T-cell (primary cell): ENCODE results near the gene NEK9. TPM values are rescaled to one million over a fixed set of nuclear protein-coding genes. Genes with fewer than 3 reads are reported as not detected.

Experiments used
- ATAC-seq, 4 experiments: fragments of 200-7000 bp in 3 of 4; fragments of 150-1000 bp in 1 of 4; cut with Tn5 transposase; replicated peaks in 1 of 4; 1 replicate in 3 of 4; 2 replicates in 1 of 4; pipeline ENCODE4 v1.10.0; 2021; ENCODE audit warnings: moderate library complexity in 3 of 4, mild to moderate bottlenecking in 2 of 4, moderate number of reproducible peaks in 1 of 4
- CTCF ChIA-PET, 2 donors: fragments of 300-600 bp; sonication (Branson Sonifier 250); formaldehyde crosslinking; loops; one replicate each; lab custom pipeline; 2022; ENCODE audit warnings: antibody characterized with exemption in 2 of 2; lab: Charles Lee
- POLR2A ChIA-PET, 2 donors: fragments of 300-600 bp; sonication (Branson Sonifier 250); formaldehyde crosslinking; loops; one replicate each; lab custom pipeline; 2022; ENCODE audit warnings: antibody characterized with exemption in 2 of 2; lab: Charles Lee
- DNase-seq, 35 experiments: peaks; one replicate each; pipeline versions ENCODE4 v3.0.0 to v3.0.0-alpha.2; 2013 to 2023
- H3K27ac ChIP-seq: one replicate; pipeline ENCODE4 v1.5.1; 2013; ENCODE audit warnings: low read length
- H3K27me3 ChIP-seq, 2 experiments: replicated peaks in 1 of 2; 1 replicate in 1 of 2; 2 replicates in 1 of 2; pipeline versions ENCODE4 v1.6.1 to v1.7.0; 2013; ENCODE audit warnings: low read length in 1 of 2, mixed read lengths in 1 of 2; ENCODE audit not compliant: control insufficient read depth in 2 of 2, insufficient read depth in 2 of 2; ENCODE audit errors: extremely low read depth in 1 of 2
- H3K36me3 ChIP-seq, 2 donors: 1 replicate in 1 of 2; 2 replicates in 1 of 2; pipeline versions ENCODE4 v1.6.1 to v1.7.0; 2013; ENCODE audit warnings: low read length in 1 of 2; ENCODE audit not compliant: control insufficient read depth in 2 of 2, insufficient read depth in 1 of 2; ENCODE audit errors: extremely low read depth in 1 of 2
- H3K4me1 ChIP-seq, 2 experiments: 1 replicate in 1 of 2; 2 replicates in 1 of 2; pipeline versions ENCODE4 v1.6.1 to v1.7.0; 2013; ENCODE audit warnings: low read length in 2 of 2, mixed read lengths in 1 of 2; ENCODE audit not compliant: insufficient read depth in 2 of 2, control insufficient read depth in 1 of 2; ENCODE audit errors: extremely low read depth in 1 of 2
- H3K4me3 ChIP-seq, 2 donors: 1 replicate in 1 of 2; 2 replicates in 1 of 2; pipeline versions ENCODE4 v1.5.1 to v1.7.0; 2013; ENCODE audit warnings: mild to moderate bottlenecking in 2 of 2, low read length in 1 of 2, moderate library complexity in 1 of 2; ENCODE audit not compliant: control insufficient read depth in 1 of 2; ENCODE audit errors: extremely low read depth in 1 of 2
- H3K9me3 ChIP-seq: 2 replicates; pipeline ENCODE4 v1.7.0; 2013
- H3K27ac Mint-ChIP-seq, 2 donors: one replicate each; pipeline ENCODE4 v1.8.0; 2020 to 2021; ENCODE audit warnings: mild to moderate bottlenecking in 2 of 2, mixed read lengths in 2 of 2
- H3K27me3 Mint-ChIP-seq, 2 donors: one replicate each; pipeline ENCODE4 v1.8.0; 2021 to 2022; ENCODE audit warnings: mixed read lengths in 2 of 2
- H3K36me3 Mint-ChIP-seq: one replicate; pipeline ENCODE4 v1.8.0; 2021; ENCODE audit warnings: mixed read lengths
- H3K4me1 Mint-ChIP-seq, 3 donors: one replicate each; pipeline ENCODE4 v1.8.0; 2020 to 2022; ENCODE audit warnings: mixed read lengths in 3 of 3, mild to moderate bottlenecking in 1 of 3
- H3K4me3 Mint-ChIP-seq, 3 donors: one replicate each; pipeline ENCODE4 v1.8.0; 2020 to 2022; ENCODE audit warnings: mild to moderate bottlenecking in 3 of 3, mixed read lengths in 3 of 3, moderate library complexity in 3 of 3
- H3K9me3 Mint-ChIP-seq, 3 donors: one replicate each; pipeline ENCODE4 v1.8.0; 2020 to 2022; ENCODE audit warnings: mixed read lengths in 3 of 3
- WGBS: methylation state at CpG from one replicate; pipeline ENCODE4 v1.1.5; 2013; ENCODE audit warnings: missing lambda C conversion rate; ENCODE audit not compliant: insufficient coverage; 5-methylcytosine and 5-hydroxymethylcytosine counted together
- total RNA-seq, 35 experiments: library from RNA in 6 of 35; stranded (reverse) in 6 of 35; fragments of 120-200 nt in 1 of 35; gene quantifications; one replicate each; pipeline versions ENCODE4 v1.2.1 to v1.2.4 and lab custom pipeline; 2013 to 2026

NEK9 gene
- total RNA-seq, 5 donors from 2014 or later (not counting 1 experiment from before 2014, with no cell fraction given): 78.9 to 121 (median 117) TPM

GRCh38 chr14:75126121-75126544 lies 715 bp downstream of the NEK9 start:
- Mint-ChIP-seq H3K4me1 (peaks cover 44 to 52% (median 45%) of the 10 kb centered on the region in 3 donors), H3K4me3 (peak overlapping the region; percentile 95 to 97 (median 96)), H3K27ac (peak overlapping the region; percentile 96), H3K9me3 (no peaks in the 10 kb centered on the region), H3K27me3 (no peaks in the 10 kb centered on the region), H3K36me3 (peaks cover 7% of the 10 kb centered on the region)
- H3K27me3 ChIP-seq: no peaks in the 10 kb centered on the region
- ChIA-PET CTCF (interaction anchor here in 1 of 2 donors (0.5 to 1.6 kb wide), 8 partner anchors 8 to 265 kb away, joined by 3 to 14 read pairs (median 3); no protein-coding TSS in a partner anchor), POLR2A (interaction anchor here (0.5 to 1.5 kb wide), 6 partner anchors 51 to 474 kb away, joined by 3 to 11 read pairs (median 6); no protein-coding TSS in a partner anchor)
- H3K27ac ChIP-seq: peak overlapping the region; percentile 92
- peaks cover 14 to 34% of the 10 kb centered on the region in 2 experiments for H3K4me1 ChIP-seq
- DNase-seq: peak in 12 of 35 experiments; percentile 6 to 68 (median 11)
- H3K9me3 ChIP-seq: no peaks in the 10 kb centered on the region
- peak in 1 of 4 experiments; percentile 34 for ATAC-seq
- no CpG with 5 or more reads among the region's 6 CpGs for WGBS
- H3K36me3 ChIP-seq: peaks cover 0 to 5% of the 10 kb centered on the region in 2 donors
- H3K4me3 ChIP-seq: peak overlapping the region; percentile 36 to 87

- peaks cover 44 to 52% (median 45%) of the 10 kb centered on the region in 3 donors for H3K4me1 Mint-ChIP-seq
Measured at GRCh38 chr14:75125617-75126016, 1.2 kb downstream of the NEK9 start.

GRCh38 chr14:75123991-75124390 lies 2.9 kb downstream of the NEK9 start:
- ATAC-seq: no peak
- no peaks in the 10 kb centered on the region for H3K9me3 ChIP-seq
- peaks cover 1 to 21% of the 10 kb centered on the region in 2 donors for H3K36me3 ChIP-seq
- WGBS: 18% methylated on average over 4 of the region's 7 CpGs
- POLR2A ChIA-PET: interaction anchor here (0.6 to 0.7 kb wide), 3 partner anchors 14 to 662 kb away, joined by 4 to 12 read pairs (median 7); no protein-coding TSS in a partner anchor
- Mint-ChIP-seq H3K27ac (peak overlapping the region; percentile 59 to 91), H3K9me3 (no peaks in the 10 kb centered on the region), H3K4me1 (peaks cover 43 to 53% (median 44%) of the 10 kb centered on the region in 3 donors), H3K27me3 (no peaks in the 10 kb centered on the region), H3K4me3 (peak overlapping the region in 1 of 3 donors; percentile 2), H3K36me3 (peaks cover 10% of the 10 kb centered on the region)
- H3K4me1 ChIP-seq: peaks cover 14 to 34% of the 10 kb centered on the region in 2 experiments
- H3K27ac ChIP-seq: peak overlapping the region; percentile 15
- DNase-seq: peak in 4 of 35 experiments; percentile 14 to 40 (median 20)
- no peaks in the 10 kb centered on the region for H3K27me3 ChIP-seq
- H3K4me3 ChIP-seq: no peak overlapping the region
- CTCF ChIA-PET: interaction anchor here (0.6 to 1.0 kb wide), 4 partner anchors 15 to 179 kb away, joined by 3 to 5 read pairs (median 4); no protein-coding TSS in a partner anchor

More at GRCh38 chr14:75125617-75126016, 1.2 kb downstream of the NEK9 start:
- no peak overlapping the region for H3K4me3 ChIP-seq
- H3K9me3 Mint-ChIP-seq: no peaks in the 10 kb centered on the region
- WGBS: 50% methylated on average over 1 of the region's 5 CpGs
- peak overlapping the region; percentile 64 to 96 for H3K27ac Mint-ChIP-seq
- no peaks in the 10 kb centered on the region for H3K27me3 Mint-ChIP-seq
- peak overlapping the region; percentile 92 for H3K27ac ChIP-seq
- H3K27me3 ChIP-seq: no peaks in the 10 kb centered on the region
- ChIA-PET POLR2A (interaction anchor here in 1 of 2 donors (0.6 to 1.5 kb wide), 3 partner anchors 133 to 173 kb away, joined by 7 to 11 read pairs (median 7); no protein-coding TSS in a partner anchor), CTCF (interaction anchor here in 1 of 2 donors (1.4 to 1.6 kb wide), 2 partner anchors 170 to 178 kb away, joined by 5 to 14 read pairs; no protein-coding TSS in a partner anchor)
- peaks cover 0 to 6% of the 10 kb centered on the region in 2 donors for H3K36me3 ChIP-seq
- H3K36me3 Mint-ChIP-seq: peaks cover 8% of the 10 kb centered on the region
- H3K9me3 ChIP-seq: no peaks in the 10 kb centered on the region
- peaks cover 14 to 34% of the 10 kb centered on the region in 2 experiments for H3K4me1 ChIP-seq
- no peak for DNase-seq
- ATAC-seq: no peak
- H3K4me3 Mint-ChIP-seq: peak overlapping the region; percentile 95 to 97 (median 96)

- no peak overlapping the region for H3K4me3 Mint-ChIP-seq
- Histone ChIP-seq H3K36me3 (peaks cover 5 to 46% of the 10 kb centered on the region in 2 donors), H3K27me3 (no peaks in the 10 kb centered on the region), H3K4me3 (no peak overlapping the region), H3K27ac (no peak overlapping the region), H3K9me3 (no peaks in the 10 kb centered on the region), H3K4me1 (peaks cover 8 to 17% of the 10 kb centered on the region in 2 experiments)
- ChIA-PET POLR2A (interaction anchor here in 1 of 2 donors (0.5 kb wide), 1 partner anchor 18 kb away, joined by 3 read pairs; no protein-coding TSS in a partner anchor), CTCF (no interaction called here)
- ATAC-seq (no peak), DNase-seq (no peak)
- 100% methylated on average over 1 of the region's 7 CpGs for WGBS
- no peaks in the 10 kb centered on the region for H3K27me3 Mint-ChIP-seq
- peaks cover 30% of the 10 kb centered on the region for H3K36me3 Mint-ChIP-seq
- no peaks in the 10 kb centered on the region for H3K9me3 Mint-ChIP-seq
- H3K4me1 Mint-ChIP-seq: peaks cover 26 to 38% (median 30%) of the 10 kb centered on the region in 3 donors
- no peak overlapping the region for H3K27ac Mint-ChIP-seq
Measured at GRCh38 chr14:75121552-75121951, 5.3 kb downstream of the NEK9 start.

GRCh38 chr14:75120541-75121291 lies 6.1 kb downstream of the NEK9 start:
- CTCF ChIA-PET: interaction anchor here in 1 of 2 donors (1.0 to 1.1 kb wide), 2 partner anchors 33 to 203 kb away, joined by 3 to 5 read pairs; no protein-coding TSS in a partner anchor
- DNase-seq: no peak
- H3K4me3 ChIP-seq: no peak overlapping the region
- no peak overlapping the region for H3K27ac Mint-ChIP-seq
- peaks cover 5 to 54% of the 10 kb centered on the region in 2 donors for H3K36me3 ChIP-seq
- H3K27me3 Mint-ChIP-seq: no peaks in the 10 kb centered on the region
- WGBS: 100% methylated on average over 1 of the region's 3 CpGs
- H3K4me3 Mint-ChIP-seq: no peak overlapping the region
- H3K9me3 ChIP-seq: no peaks in the 10 kb centered on the region
- H3K9me3 Mint-ChIP-seq: no peaks in the 10 kb centered on the region
- peaks cover 19 to 30% (median 23%) of the 10 kb centered on the region in 3 donors for H3K4me1 Mint-ChIP-seq
- no peak overlapping the region for H3K27ac ChIP-seq
- H3K36me3 Mint-ChIP-seq: peaks cover 30% of the 10 kb centered on the region
- no peaks in the 10 kb centered on the region for H3K27me3 ChIP-seq
- peaks cover 3 to 10% of the 10 kb centered on the region in 2 experiments for H3K4me1 ChIP-seq
- POLR2A ChIA-PET: no interaction called here
- no peak for ATAC-seq

GRCh38 chr14:75119056-75119455 lies 7.8 kb downstream of the NEK9 start:
- H3K36me3 ChIP-seq: peaks cover 5 to 65% of the 10 kb centered on the region in 2 donors

More at GRCh38 chr14:75119056-75119455, 7.8 kb downstream of the NEK9 start:
- H3K4me3 Mint-ChIP-seq: no peak overlapping the region
- H3K27ac Mint-ChIP-seq: no peak overlapping the region
- peaks cover 9 to 22% (median 14%) of the 10 kb centered on the region in 3 donors for H3K4me1 Mint-ChIP-seq
- H3K27me3 Mint-ChIP-seq: no peaks in the 10 kb centered on the region
- Histone ChIP-seq H3K4me1 (peaks cover 0 to 3% of the 10 kb centered on the region in 2 experiments), H3K27me3 (no peaks in the 10 kb centered on the region), H3K4me3 (no peak overlapping the region), H3K27ac (no peak overlapping the region), H3K9me3 (no peaks in the 10 kb centered on the region)
- no peak for DNase-seq
- ChIA-PET CTCF (no interaction called here), POLR2A (no interaction called here)
- ATAC-seq: no peak
- H3K9me3 Mint-ChIP-seq: no peaks in the 10 kb centered on the region
- WGBS: 100% methylated on average over 2 of the region's 2 CpGs
- peaks cover 38% of the 10 kb centered on the region for H3K36me3 Mint-ChIP-seq
